Tibial artery (tissue), 4 donors: ENCODE results near the gene CD180.

ENCODE experiments used
- DNase-seq, 2 donors: peaks; one replicate each; pipeline ENCODE4 v3.0.0-alpha.2; 2019
- H3K27ac ChIP-seq, 2 donors: fragments of 200-600 bp; sonication (generic) in 1 of 2; 1 replicate in 1 of 2; 2 replicates in 1 of 2; pipeline ENCODE4 v1.5.1; 2018 to 2019; ENCODE audit warnings: mild to moderate bottlenecking in 1 of 2
- H3K27me3 ChIP-seq, 2 donors: fragments of 200-600 bp; sonication (generic) in 1 of 2; one replicate each; pipeline versions ENCODE4 v1.5.1 to v1.6.0; 2016 to 2019
- H3K36me3 ChIP-seq, 3 donors: fragments of 200-600 bp; sonication (generic) in 2 of 3; one replicate each; pipeline ENCODE4 v1.5.1; 2016 to 2019; ENCODE audit warnings: mild to moderate bottlenecking in 2 of 3
- H3K4me1 ChIP-seq, 4 donors: fragments of 200-600 bp; sonication (generic) in 2 of 4; 1 replicate in 3 of 4; 2 replicates in 1 of 4; pipeline ENCODE4 v1.5.1; 2016 to 2019
- H3K4me3 ChIP-seq, 2 donors: fragments of 200-600 bp; sonication (generic) in 1 of 2; 1 replicate in 1 of 2; 2 replicates in 1 of 2; pipeline ENCODE4 v1.5.1; 2018 to 2019; ENCODE audit warnings: mild to moderate bottlenecking in 2 of 2
- H3K9me3 ChIP-seq, 3 donors: fragments of 200-600 bp; sonication (generic) in 1 of 3; one replicate each; pipeline ENCODE4 v1.5.1; 2016 to 2019
- intact Hi-C: fragments of 100-400 bp; cut with DNase I; formaldehyde crosslinking; loops from one replicate; pipeline ENCODE4 v1.15.0; 2023; ENCODE audit warnings: low total_unique reads
- TF ChIP-seq, protein P1 (sequence below), 2 experiments: fragments of 200-600 bp in 1 of 2; fragments of 450-650 bp in 1 of 2; IDR thresholded peaks; one replicate each; pipeline ENCODE4 v1.5.1; 2017 to 2019; ENCODE audit warnings: antibody characterized with exemption in 2 of 2, mild to moderate bottlenecking in 1 of 2, moderate library complexity in 1 of 2

The CD180 gene

DNA sequence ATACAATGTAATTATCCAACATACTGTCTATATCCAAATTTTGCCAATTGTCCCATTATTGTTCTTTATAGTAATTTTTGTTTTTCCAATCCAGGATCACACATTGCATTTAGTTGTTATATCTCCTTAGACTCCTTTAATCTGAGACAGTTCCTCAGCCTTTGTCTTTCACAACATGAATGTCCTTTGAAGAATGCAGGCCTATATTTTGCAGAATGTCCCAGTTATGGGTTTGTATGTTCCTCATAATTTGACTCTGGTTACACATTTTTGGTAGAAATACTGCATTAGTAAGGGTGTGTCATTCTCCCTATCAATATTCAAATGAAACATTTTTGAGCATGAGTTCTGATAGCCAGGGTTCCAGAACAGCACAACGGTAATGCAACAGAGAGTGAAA, 6.7 kb downstream of the CD180 start:
- DNase-seq, result no peak
- Histone ChIP-seq H3K4me1 (no peaks in the 10 kb centered on the region), H3K4me3 (no peak overlapping the region), H3K36me3 (no peaks in the 10 kb centered on the region), H3K27ac (no peak overlapping the region), H3K27me3 (no peaks in the 10 kb centered on the region), H3K9me3 (no peaks in the 10 kb centered on the region)
- TF ChIP-seq, protein P1, sequence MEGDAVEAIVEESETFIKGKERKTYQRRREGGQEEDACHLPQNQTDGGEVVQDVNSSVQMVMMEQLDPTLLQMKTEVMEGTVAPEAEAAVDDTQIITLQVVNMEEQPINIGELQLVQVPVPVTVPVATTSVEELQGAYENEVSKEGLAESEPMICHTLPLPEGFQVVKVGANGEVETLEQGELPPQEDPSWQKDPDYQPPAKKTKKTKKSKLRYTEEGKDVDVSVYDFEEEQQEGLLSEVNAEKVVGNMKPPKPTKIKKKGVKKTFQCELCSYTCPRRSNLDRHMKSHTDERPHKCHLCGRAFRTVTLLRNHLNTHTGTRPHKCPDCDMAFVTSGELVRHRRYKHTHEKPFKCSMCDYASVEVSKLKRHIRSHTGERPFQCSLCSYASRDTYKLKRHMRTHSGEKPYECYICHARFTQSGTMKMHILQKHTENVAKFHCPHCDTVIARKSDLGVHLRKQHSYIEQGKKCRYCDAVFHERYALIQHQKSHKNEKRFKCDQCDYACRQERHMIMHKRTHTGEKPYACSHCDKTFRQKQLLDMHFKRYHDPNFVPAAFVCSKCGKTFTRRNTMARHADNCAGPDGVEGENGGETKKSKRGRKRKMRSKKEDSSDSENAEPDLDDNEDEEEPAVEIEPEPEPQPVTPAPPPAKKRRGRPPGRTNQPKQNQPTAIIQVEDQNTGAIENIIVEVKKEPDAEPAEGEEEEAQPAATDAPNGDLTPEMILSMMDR (IDR thresholded peaks at IDR 0.05), result no peak
- intact Hi-C loops, result no loop called here

DNA sequence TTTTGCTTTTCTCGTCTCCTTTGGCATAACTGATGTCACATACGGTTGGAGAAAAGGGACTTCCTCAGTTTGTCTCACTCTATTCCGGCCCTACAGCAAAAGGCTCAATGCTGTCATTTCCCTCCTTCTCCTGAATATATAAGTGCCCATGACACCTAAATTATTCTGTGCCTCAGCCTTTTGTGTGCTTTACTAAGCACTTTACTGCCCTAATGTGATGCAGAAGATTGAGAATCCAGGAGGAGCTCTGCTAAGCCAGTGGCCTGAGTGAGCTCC, 7.6 kb downstream of the CD180 start:
- Histone ChIP-seq H3K27ac (no peak overlapping the region), H3K27me3 (no peaks in the 10 kb centered on the region), H3K36me3 (no peaks in the 10 kb centered on the region), H3K9me3 (no peaks in the 10 kb centered on the region), H3K4me1 (no peaks in the 10 kb centered on the region), H3K4me3 (no peak overlapping the region)
- TF ChIP-seq, protein P1 (IDR thresholded peaks at IDR 0.05), result no peak
- DNase-seq, result no peak
- intact Hi-C loops, result no loop called here

DNA sequence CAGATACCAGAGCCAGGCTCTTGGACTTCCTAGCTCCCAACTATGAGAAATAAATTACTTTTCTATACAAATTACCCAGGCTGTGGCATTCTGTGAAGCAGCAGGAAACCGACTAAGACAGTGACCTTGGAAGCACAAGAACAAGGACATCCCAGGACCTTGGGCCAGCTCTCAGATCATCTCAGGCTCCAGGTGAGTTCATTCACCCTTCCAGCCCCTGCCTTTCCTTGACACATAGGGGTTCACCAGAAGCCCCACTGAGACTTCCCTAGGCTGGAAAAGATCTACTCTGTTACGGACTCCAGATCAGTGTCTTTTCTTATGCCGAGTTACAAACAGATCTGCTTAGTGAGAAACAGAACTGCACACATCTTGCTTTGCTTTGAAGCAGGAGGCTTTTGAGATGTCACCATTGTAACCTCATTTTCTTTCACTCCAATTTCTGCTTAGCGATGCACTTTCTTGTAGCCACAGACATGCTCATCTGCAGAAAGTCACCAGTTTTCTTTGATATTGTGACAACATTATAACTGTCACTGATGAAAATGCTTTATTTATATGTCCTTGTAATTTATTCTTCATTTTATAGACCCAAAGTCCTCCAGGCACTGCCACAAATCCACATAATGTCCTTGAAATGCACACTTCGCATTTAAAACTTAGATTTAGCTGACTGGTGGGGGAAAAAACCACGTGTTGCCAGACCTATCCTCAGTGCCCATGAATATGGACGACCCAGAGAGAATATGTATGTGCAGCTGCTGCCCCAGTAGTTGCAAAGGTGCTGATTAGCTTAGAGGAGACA, 8.1 kb downstream of the CD180 start:
- Histone ChIP-seq H3K4me1 (no peaks in the 10 kb centered on the region), H3K27me3 (no peaks in the 10 kb centered on the region), H3K36me3 (no peaks in the 10 kb centered on the region), H3K4me3 (no peak overlapping the region), H3K27ac (no peak overlapping the region), H3K9me3 (no peaks in the 10 kb centered on the region)
- TF ChIP-seq, protein P1 (IDR thresholded peaks at IDR 0.05), result no peak
- intact Hi-C loops, result no loop called here
- no peak for DNase-seq

DNA sequence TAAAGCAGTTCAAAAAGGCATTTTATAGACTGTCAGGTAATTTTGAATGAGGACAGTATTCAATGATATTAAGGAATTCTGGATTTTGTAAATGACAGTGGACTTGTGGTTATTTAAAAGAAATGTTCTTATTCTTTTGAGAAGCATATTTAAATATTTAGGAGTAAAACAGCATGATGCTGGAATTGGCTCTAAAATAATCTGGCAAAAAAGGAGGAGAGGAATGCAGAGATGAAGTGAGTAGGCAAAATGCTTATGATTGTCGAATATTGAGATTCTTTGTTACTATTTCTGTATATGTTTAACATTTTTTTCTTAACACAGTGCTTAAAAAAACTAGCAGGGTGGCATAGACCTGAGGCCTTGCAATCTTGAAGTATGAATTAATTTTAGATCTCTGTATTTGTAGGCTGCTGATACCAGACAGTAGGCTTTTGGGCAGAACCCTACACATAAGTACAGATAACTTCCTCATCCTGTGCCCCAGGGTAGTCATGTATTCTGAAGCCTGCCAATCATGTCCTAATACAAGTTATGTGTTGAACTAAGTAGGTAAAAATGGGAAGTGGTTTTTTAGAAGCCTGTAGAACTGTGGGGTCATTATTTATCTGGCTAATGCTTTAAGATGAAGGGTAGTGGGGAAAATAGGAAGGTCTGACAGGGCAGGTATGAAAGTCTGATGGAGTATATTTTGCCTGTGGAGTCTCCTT, 9.4 kb downstream of the CD180 start:
- no peak overlapping the region for H3K27ac ChIP-seq
- intact Hi-C loops, result no loop called here

DNA sequence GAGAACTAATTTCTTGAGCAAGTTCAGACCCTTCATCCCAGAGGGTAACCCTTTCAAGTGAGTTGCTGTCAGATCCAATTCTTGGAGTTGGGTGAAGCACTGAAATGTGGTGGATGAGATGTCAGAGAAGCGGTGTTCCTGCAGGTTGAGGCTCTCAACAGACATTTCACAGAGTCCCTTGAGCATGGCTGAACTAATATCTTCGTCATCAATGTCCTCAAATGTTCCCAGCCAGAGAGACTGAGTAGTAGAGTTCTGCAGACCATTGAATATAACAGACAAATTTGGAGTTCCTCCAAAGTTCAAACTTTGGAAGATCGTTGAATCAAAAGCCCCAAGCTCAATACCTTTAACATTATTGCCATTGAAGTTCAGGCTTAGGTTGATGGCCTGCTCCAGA, 12.7 kb downstream of the CD180 start:
- peaks cover 0 to 15% (median 13%) of the 10 kb centered on the region in 4 donors for H3K4me1 ChIP-seq
- intact Hi-C loops, result no loop called here
- no peaks in the 10 kb centered on the region for H3K36me3 ChIP-seq
- no peak for DNase-seq
- no peak overlapping the region for H3K4me3 ChIP-seq
- H3K27ac ChIP-seq, result no peak overlapping the region
- TF ChIP-seq, protein P1 (IDR thresholded peaks at IDR 0.05), result no peak
- no peaks in the 10 kb centered on the region for H3K27me3 ChIP-seq
- H3K9me3 ChIP-seq, result no peaks in the 10 kb centered on the region

More for the DNA sequence above, 9.4 kb downstream of the CD180 start:
- no peaks in the 10 kb centered on the region for H3K9me3 ChIP-seq
- no peaks in the 10 kb centered on the region for H3K36me3 ChIP-seq
- H3K4me3 ChIP-seq, result no peak overlapping the region
- no peaks in the 10 kb centered on the region for H3K27me3 ChIP-seq
- H3K4me1 ChIP-seq, result peaks cover 0 to 11% (median 11%) of the 10 kb centered on the region in 4 donors
- no peak for DNase-seq
- TF ChIP-seq, protein P1 (IDR thresholded peaks at IDR 0.05), result no peak
